H9 (cell line): ENCODE results near the gene TMTC1. TPM values are rescaled to one million over a fixed set of nuclear protein-coding genes. Genes with fewer than 3 reads are reported as not detected.

ENCODE experiments used
- DNase-seq: peaks from one replicate; pipeline ENCODE4 v3.0.0-alpha.2; 2017
- H2AFZ ChIP-seq: one replicate; pipeline ENCODE4 v1.6.1; 2013; ENCODE audit warnings: mild to moderate bottlenecking, low read length, control low read depth, moderate library complexity
- H2AK5ac ChIP-seq: 2 replicates; pipeline ENCODE4 v1.6.1; 2013; ENCODE audit warnings: low read length, control low read depth, mixed read lengths; ENCODE audit not compliant: insufficient read length
- H2BK120ac ChIP-seq: one replicate; pipeline ENCODE4 v1.6.1; 2013; ENCODE audit warnings: low read depth, mild to moderate bottlenecking, low read length, control low read depth, inconsistent platforms; ENCODE audit not compliant: poor library complexity, severe bottlenecking
- H2BK12ac ChIP-seq: 2 replicates; pipeline ENCODE4 v1.6.1; 2013; ENCODE audit warnings: low read length, control low read depth, mixed read lengths, low read depth; ENCODE audit not compliant: insufficient read length
- H2BK15ac ChIP-seq: 2 replicates; pipeline ENCODE4 v1.6.1; 2013; ENCODE audit warnings: low read depth, low read length, control low read depth
- H2BK20ac ChIP-seq: one replicate; pipeline ENCODE4 v1.6.1; 2013; ENCODE audit warnings: low read depth, mild to moderate bottlenecking, low read length, control low read depth, inconsistent platforms; ENCODE audit not compliant: poor library complexity, severe bottlenecking
- H2BK5ac ChIP-seq: 2 replicates; pipeline ENCODE4 v1.6.1; 2013; ENCODE audit warnings: low read length, control low read depth, mixed read lengths; ENCODE audit not compliant: insufficient read length
- H3K14ac ChIP-seq: 2 replicates; pipeline ENCODE4 v1.6.1; 2013; ENCODE audit warnings: low read length, control low read depth; ENCODE audit not compliant: insufficient read depth
- H3K18ac ChIP-seq: 2 replicates; pipeline ENCODE4 v1.6.1; 2013; ENCODE audit warnings: low read depth, mild to moderate bottlenecking, mixed read lengths, low read length, control low read depth; ENCODE audit not compliant: insufficient read length
- H3K23ac ChIP-seq: 2 replicates; pipeline ENCODE4 v1.6.1; 2013; ENCODE audit warnings: low read length, control low read depth, mixed read lengths, low read depth; ENCODE audit not compliant: insufficient read length
- H3K23me2 ChIP-seq: 2 replicates; pipeline ENCODE4 v1.6.1; 2013; ENCODE audit warnings: low read depth, mild to moderate bottlenecking, mixed read lengths, low read length, control low read depth; ENCODE audit not compliant: insufficient read length, poor library complexity, severe bottlenecking
- H3K27ac ChIP-seq: 2 replicates; pipeline ENCODE4 v1.5.1; 2013; ENCODE audit warnings: low read length, control low read depth, mixed read lengths, low read depth; ENCODE audit not compliant: insufficient read length
- H3K27me3 ChIP-seq: 2 replicates; pipeline ENCODE4 v1.6.1; 2013; ENCODE audit warnings: low read length, control low read depth, inconsistent platforms; ENCODE audit not compliant: insufficient read depth
- H3K4ac ChIP-seq: 2 replicates; pipeline ENCODE4 v1.6.1; 2013; ENCODE audit warnings: low read depth, mild to moderate bottlenecking, control low read depth, inconsistent platforms, low read length, moderate library complexity
- H3K4me1 ChIP-seq: 2 replicates; pipeline ENCODE4 v1.6.1; 2013; ENCODE audit warnings: low read length, control low read depth, inconsistent platforms; ENCODE audit not compliant: insufficient read depth
- H3K4me2 ChIP-seq: 2 replicates; pipeline ENCODE4 v1.6.1; 2013; ENCODE audit warnings: low read length, control low read depth, mixed read lengths; ENCODE audit not compliant: insufficient read length, insufficient read depth
- H3K56ac ChIP-seq: 2 replicates; pipeline ENCODE4 v1.6.1; 2013; ENCODE audit warnings: low read depth, mild to moderate bottlenecking, mixed read lengths, low read length, control low read depth; ENCODE audit not compliant: insufficient read length
- H3K79me1 ChIP-seq: 2 replicates; pipeline ENCODE4 v1.6.1; 2013; ENCODE audit warnings: low read depth, mild to moderate bottlenecking, moderate library complexity, low read length, control low read depth, inconsistent platforms; ENCODE audit not compliant: insufficient read depth, poor library complexity, severe bottlenecking
- H3K79me2 ChIP-seq: 2 replicates; pipeline ENCODE4 v1.6.1; 2013; ENCODE audit warnings: low read length, control low read depth, inconsistent platforms; ENCODE audit not compliant: insufficient read depth
- H3K9ac ChIP-seq: 2 replicates; pipeline ENCODE4 v1.6.1; 2013; ENCODE audit warnings: low read length, control low read depth, mixed read lengths; ENCODE audit not compliant: insufficient read length; ENCODE audit errors: extremely low read depth
- H3K9me3 ChIP-seq: one replicate; pipeline ENCODE4 v1.6.1; 2013; ENCODE audit warnings: low read depth, low read length, inconsistent platforms; ENCODE audit not compliant: control insufficient read depth
- H3T11ph ChIP-seq: one replicate; pipeline ENCODE4 v1.6.1; 2013; ENCODE audit warnings: mild to moderate bottlenecking, low read length, control low read depth, inconsistent platforms
- H4K20me1 ChIP-seq: one replicate; pipeline ENCODE4 v1.6.1; 2013; ENCODE audit not compliant: control insufficient read depth, insufficient read length, insufficient read depth
- H4K5ac ChIP-seq: 2 replicates; pipeline ENCODE4 v1.6.1; 2013; ENCODE audit warnings: low read depth, mild to moderate bottlenecking, mixed read lengths, low read length, control low read depth; ENCODE audit not compliant: insufficient read length
- H4K8ac ChIP-seq: replicated peaks from 2 replicates; pipeline ENCODE4 v1.6.1; 2013; ENCODE audit warnings: low read length, control low read depth, mixed read lengths, low read depth; ENCODE audit not compliant: insufficient read length
- H4K91ac ChIP-seq: 2 replicates; pipeline ENCODE4 v1.6.1; 2013; ENCODE audit warnings: low read depth, mild to moderate bottlenecking, moderate library complexity, mixed read lengths, low read length, control low read depth; ENCODE audit not compliant: insufficient read length
- H3K27ac Mint-ChIP-seq, 3 experiments: 2 replicates in 2 of 3; 3 replicates in 1 of 3; pipeline ENCODE4 v1.8.0; 2020 to 2021; ENCODE audit warnings: mixed read lengths in 3 of 3, mild to moderate bottlenecking in 1 of 3, moderate library complexity in 1 of 3
- H3K27me3 Mint-ChIP-seq: 2 replicates; pipeline ENCODE4 v1.8.0; 2021; ENCODE audit warnings: low read depth, mild to moderate bottlenecking, moderate library complexity, mixed read lengths
- H3K36me3 Mint-ChIP-seq, 3 experiments: 2 replicates in 2 of 3; 3 replicates in 1 of 3; pipeline ENCODE4 v1.8.0; 2020 to 2021; ENCODE audit warnings: low read depth in 3 of 3, mixed read lengths in 3 of 3; ENCODE audit not compliant: insufficient read depth in 1 of 3
- H3K4me1 Mint-ChIP-seq, 2 experiments: 2 replicates each; pipeline ENCODE4 v1.8.0; 2020; ENCODE audit warnings: mixed read lengths in 2 of 2
- H3K4me3 Mint-ChIP-seq, 2 experiments: 2 replicates in 1 of 2; 3 replicates in 1 of 2; pipeline ENCODE4 v1.8.0; 2020 to 2021; ENCODE audit warnings: mild to moderate bottlenecking in 2 of 2, mixed read lengths in 2 of 2, moderate library complexity in 1 of 2
- H3K9me3 Mint-ChIP-seq, 2 experiments: 2 replicates in 1 of 2; 3 replicates in 1 of 2; pipeline ENCODE4 v1.8.0; 2020; ENCODE audit warnings: mild to moderate bottlenecking in 2 of 2, mixed read lengths in 2 of 2, moderate library complexity in 1 of 2
- CTCF ChIP-seq: fragments of 200-600 bp; sonication (generic); conservative IDR thresholded peaks from 3 replicates; pipeline ENCODE4 v1.8.0; 2021; ENCODE audit warnings: antibody characterized with exemption, mild to moderate bottlenecking
- WGBS: extraction: QIAGEN DNeasy Blood & Tissue Kit; methylation state at CpG from one replicate; pipeline ENCODE4 v1.1.7; 2013; ENCODE audit warnings: missing lambda C conversion rate, low lambda C conversion rate, mixed read lengths; ENCODE audit not compliant: insufficient read length; ENCODE audit errors: extremely low coverage; 5-methylcytosine and 5-hydroxymethylcytosine counted together
- total RNA-seq: library from RNA; stranded (reverse); gene quantifications from 2 replicates; pipeline ENCODE4 v1.2.1, GENCODE V29; 2021

Gene TMTC1
- total RNA-seq, 1 experiment from 2014 or later: 16.1 TPM

DNA sequence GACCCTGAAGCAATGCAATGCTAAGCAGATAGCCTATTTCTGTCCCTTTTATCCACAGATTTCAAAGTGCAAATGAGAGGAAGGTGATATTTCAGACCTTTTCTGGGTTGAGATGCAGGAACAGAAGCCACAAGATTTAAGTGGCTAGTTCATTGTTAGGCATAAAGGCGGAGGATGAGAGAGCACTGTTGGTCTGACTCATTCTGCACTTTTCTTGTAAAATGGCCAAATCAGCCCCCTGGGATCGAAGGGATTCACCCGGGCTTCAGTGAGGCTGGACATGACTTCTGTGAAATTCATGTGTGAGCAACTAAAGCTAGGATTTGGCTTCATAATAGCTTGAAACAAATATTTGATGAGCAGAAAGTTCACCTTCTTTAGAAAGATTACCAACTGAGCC is 184.4 kb downstream of the TMTC1 start:
- H3K4me1 ChIP-seq: no peaks in the 10 kb centered on the region
- H3K27ac ChIP-seq: no peak overlapping the region
- no peak overlapping the region for H3K4me2 ChIP-seq
- no peak overlapping the region for H2BK20ac ChIP-seq
- no peak overlapping the region for H3K18ac ChIP-seq
- H3K14ac ChIP-seq: no peak overlapping the region
- Mint-ChIP-seq H3K4me3 (no peak overlapping the region), H3K27me3 (no peaks in the 10 kb centered on the region), H3K36me3 (peaks cover 4 to 5% (median 4%) of the 10 kb centered on the region in 3 experiments; a peak in 6 of 7 replicates), H3K27ac (no peak overlapping the region; a peak in 1 of 7 replicates), H3K4me1 (peaks cover 22 to 25% of the 10 kb centered on the region in 2 experiments), H3K9me3 (peaks cover 0 to 3% of the 10 kb centered on the region in 2 experiments; a peak in 1 of 5 replicates)
- H3T11ph ChIP-seq: no peak overlapping the region
- H4K20me1 ChIP-seq: no peaks in the 10 kb centered on the region
- H4K91ac ChIP-seq: no peak overlapping the region
- H2BK5ac ChIP-seq: no peak overlapping the region
- no peak for DNase-seq
- TF ChIP-seq CTCF: no peak
- H2BK120ac ChIP-seq: no peak overlapping the region
- no peak overlapping the region for H3K23ac ChIP-seq
- H3K27me3 ChIP-seq: no peaks in the 10 kb centered on the region
- no peak overlapping the region for H3K4ac ChIP-seq
- no peaks in the 10 kb centered on the region for H3K79me1 ChIP-seq
- H4K8ac ChIP-seq: no peak overlapping the region
- H4K5ac ChIP-seq: no peak overlapping the region
- no peaks in the 10 kb centered on the region for H3K23me2 ChIP-seq
- no peak overlapping the region for H3K9ac ChIP-seq
- no peak overlapping the region for H3K56ac ChIP-seq
- no CpG with 5 or more reads among the region's 3 CpGs for WGBS
- H3K9me3 ChIP-seq: no peaks in the 10 kb centered on the region
- H2BK12ac ChIP-seq: no peak overlapping the region
- no peak overlapping the region for H2AK5ac ChIP-seq
- no peak overlapping the region for H2AFZ ChIP-seq
- H2BK15ac ChIP-seq: no peak overlapping the region
- no peaks in the 10 kb centered on the region for H3K79me2 ChIP-seq
